Sigmoid colon (tissue), 7 donors: ENCODE measurements around the gene MPDZ. TPM values are rescaled to one million over a fixed set of nuclear protein-coding genes. Genes with fewer than 3 reads are reported as not detected.

Experiments used
- DNase-seq: peaks from one replicate; pipeline ENCODE4 v3.0.0-alpha.2; 2019
- H3K27ac ChIP-seq, 4 donors: fragments of 200-600 bp; sonication (generic); one replicate each; pipeline ENCODE4 v1.5.1; 2016 to 2019; ENCODE audit warnings: mild to moderate bottlenecking in 1 of 4
- H3K27me3 ChIP-seq, 3 donors: fragments of 200-600 bp; sonication (generic); one replicate each; pipeline ENCODE4 v1.5.1; 2019; ENCODE audit warnings: mild to moderate bottlenecking in 1 of 3
- H3K36me3 ChIP-seq, 4 donors: fragments of 200-600 bp; sonication (generic); one replicate each; pipeline ENCODE4 v1.5.1; 2016 to 2019
- H3K4me1 ChIP-seq, 4 donors: fragments of 200-600 bp; sonication (generic); one replicate each; pipeline ENCODE4 v1.5.1; 2017 to 2019
- H3K4me3 ChIP-seq, 4 donors: fragments of 200-600 bp; sonication (generic); one replicate each; pipeline ENCODE4 v1.5.1; 2017 to 2019; ENCODE audit warnings: mild to moderate bottlenecking in 2 of 4, moderate library complexity in 1 of 4
- H3K9me3 ChIP-seq, 4 donors: fragments of 200-600 bp in 3 of 4; sonication (generic) in 3 of 4; one replicate each; pipeline versions ENCODE4 v1.5.1 to v1.6.1; 2013 to 2019
- EP300 ChIP-seq, 4 donors: sonication (generic); formaldehyde crosslinking; IDR thresholded peaks; one replicate each; pipeline ENCODE4 v1.6.1; 2017; ENCODE audit warnings: antibody characterized with exemption in 4 of 4
- POLR2A ChIP-seq, 2 donors: fragments of 450-650 bp; IDR thresholded peaks; one replicate each; pipeline ENCODE4 v1.6.1; 2016; ENCODE audit warnings: antibody characterized with exemption in 2 of 2, mild to moderate bottlenecking in 2 of 2, moderate library complexity in 2 of 2
- POLR2AphosphoS5 ChIP-seq, 4 donors: sonication (generic); formaldehyde crosslinking; IDR thresholded peaks; one replicate each; pipeline ENCODE4 v1.6.1; 2017; ENCODE audit warnings: antibody characterized with exemption in 4 of 4
- WGBS, 2 donors: extraction: QIAGEN DNeasy Blood & Tissue Kit; methylation state at CpG; one replicate each; pipeline ENCODE4 v1.1.7; 2013; 5-methylcytosine and 5-hydroxymethylcytosine counted together
- intact Hi-C: fragments of 100-400 bp; cut with DNase I; formaldehyde crosslinking; loops from one replicate; pipeline ENCODE4 v1.15.1; 2023
- polyA plus RNA-seq, 3 donors: library from polyadenylated mRNA; stranded (reverse); fragments of 200-250 nt; gene quantifications; one replicate each; pipeline ENCODE4 v1.2.3, GENCODE V29; 2013
- total RNA-seq, 4 donors: library from RNA; depleted of rRNA; stranded (reverse); fragments of >200 nt; gene quantifications; one replicate each; pipeline ENCODE4 v1.1.0, GENCODE V29; 2016
- TF ChIP-seq, protein P1 (sequence below), 4 experiments: fragments of 450-650 bp in 3 of 4; fragments of 200-600 bp in 1 of 4; IDR thresholded peaks; one replicate each; pipeline ENCODE4 v1.5.1; 2016 to 2019; ENCODE audit warnings: antibody characterized with exemption in 4 of 4, mild to moderate bottlenecking in 3 of 4, moderate library complexity in 2 of 4
- donor health status: healthy with polysubstance abuse.
- donor health status: Bipolar disorder and iron deficiency.
- donor health status: healthy.

Gene MPDZ
- total and polyA plus RNA-seq, 7 donors, result 3.6 to 72.2 (median 62.8) TPM

DNA sequence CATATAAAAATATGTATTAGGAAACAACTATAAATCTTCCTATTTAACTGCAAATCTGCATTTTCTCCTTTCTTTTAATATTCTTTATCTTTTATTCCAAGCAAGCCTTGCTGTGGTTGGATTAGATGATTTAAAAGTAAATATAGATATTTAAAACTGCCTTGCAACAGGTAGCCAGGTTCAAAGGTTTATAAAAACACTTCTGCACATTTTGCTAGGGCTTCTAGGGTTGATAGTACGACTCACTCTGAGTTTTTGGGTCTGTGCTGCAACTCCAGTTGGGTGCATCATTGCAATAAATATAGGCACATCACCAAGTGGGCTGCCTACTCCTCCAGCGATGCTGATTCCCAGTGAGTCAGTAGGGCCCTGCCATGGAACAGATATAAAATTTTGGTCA is 167.7 kb downstream of the MPDZ start:
- TF ChIP-seq POLR2AphosphoS5 (IDR thresholded peaks at IDR 0.05), result no peak
- TF ChIP-seq, protein P1, sequence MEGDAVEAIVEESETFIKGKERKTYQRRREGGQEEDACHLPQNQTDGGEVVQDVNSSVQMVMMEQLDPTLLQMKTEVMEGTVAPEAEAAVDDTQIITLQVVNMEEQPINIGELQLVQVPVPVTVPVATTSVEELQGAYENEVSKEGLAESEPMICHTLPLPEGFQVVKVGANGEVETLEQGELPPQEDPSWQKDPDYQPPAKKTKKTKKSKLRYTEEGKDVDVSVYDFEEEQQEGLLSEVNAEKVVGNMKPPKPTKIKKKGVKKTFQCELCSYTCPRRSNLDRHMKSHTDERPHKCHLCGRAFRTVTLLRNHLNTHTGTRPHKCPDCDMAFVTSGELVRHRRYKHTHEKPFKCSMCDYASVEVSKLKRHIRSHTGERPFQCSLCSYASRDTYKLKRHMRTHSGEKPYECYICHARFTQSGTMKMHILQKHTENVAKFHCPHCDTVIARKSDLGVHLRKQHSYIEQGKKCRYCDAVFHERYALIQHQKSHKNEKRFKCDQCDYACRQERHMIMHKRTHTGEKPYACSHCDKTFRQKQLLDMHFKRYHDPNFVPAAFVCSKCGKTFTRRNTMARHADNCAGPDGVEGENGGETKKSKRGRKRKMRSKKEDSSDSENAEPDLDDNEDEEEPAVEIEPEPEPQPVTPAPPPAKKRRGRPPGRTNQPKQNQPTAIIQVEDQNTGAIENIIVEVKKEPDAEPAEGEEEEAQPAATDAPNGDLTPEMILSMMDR (IDR thresholded peaks at IDR 0.05), result no peak
- TF ChIP-seq EP300 (IDR thresholded peaks at IDR 0.05), result no peak
- peaks cover 0 to 11% (median 9%) of the 10 kb centered on the region in 4 donors for H3K4me1 ChIP-seq
- H3K27ac ChIP-seq, result no peak overlapping the region
- 76 to 78% methylated on average over 2 of the region's 2 CpGs for WGBS, 2 donors
- intact Hi-C loops, result no loop called here
- no peaks in the 10 kb centered on the region for H3K27me3 ChIP-seq
- H3K36me3 ChIP-seq, result peaks cover 7 to 59% (median 11%) of the 10 kb centered on the region in 4 donors
- H3K9me3 ChIP-seq, result no peaks in the 10 kb centered on the region
- no peak overlapping the region for H3K4me3 ChIP-seq
- no peak for DNase-seq

DNA sequence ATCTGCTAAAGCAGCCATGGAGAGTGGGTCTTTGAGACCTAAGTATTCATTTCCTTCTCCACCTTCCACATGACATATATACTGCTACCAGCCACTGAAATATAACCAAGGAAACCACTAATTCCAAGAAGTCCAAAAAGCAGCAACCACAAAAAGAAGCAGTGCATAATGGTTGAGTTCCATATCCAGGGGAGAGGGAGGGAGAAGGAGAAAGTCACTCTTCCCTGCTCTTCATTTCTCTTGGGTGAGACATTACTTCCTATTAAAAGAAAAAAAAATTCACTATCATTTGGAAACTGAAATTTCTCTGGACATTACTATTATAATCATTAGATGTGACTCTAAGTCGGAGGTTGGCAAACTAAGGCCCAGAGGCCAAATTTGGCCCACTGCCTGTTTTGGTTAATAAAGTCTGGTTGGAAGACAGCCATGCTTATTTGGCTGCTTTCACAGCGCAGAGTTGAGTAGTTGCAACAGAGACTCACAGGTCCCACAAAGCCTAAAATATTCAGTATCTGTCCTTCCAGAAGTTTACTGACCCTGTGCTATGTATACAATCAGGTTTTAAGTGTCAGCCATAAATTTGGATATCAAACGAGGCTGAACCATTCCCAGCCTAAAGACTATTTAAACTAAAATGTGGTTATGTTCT is 168.6 kb downstream of the MPDZ start:
- no peak for DNase-seq
- H3K9me3 ChIP-seq, result no peaks in the 10 kb centered on the region
- H3K4me1 ChIP-seq, result peaks cover 0 to 11% (median 9%) of the 10 kb centered on the region in 4 donors
- no peak overlapping the region for H3K4me3 ChIP-seq
- no peaks in the 10 kb centered on the region for H3K27me3 ChIP-seq
- WGBS, 2 donors, result 21 to 42% methylated on average over 3 of the region's 3 CpGs
- H3K27ac ChIP-seq, result peak overlapping the region in 1 of 4 donors; percentile 33
- intact Hi-C loops, result no loop called here
- H3K36me3 ChIP-seq, result peaks cover 7 to 68% (median 12%) of the 10 kb centered on the region in 4 donors
- TF ChIP-seq EP300 (IDR thresholded peaks at IDR 0.05) (no peak), POLR2AphosphoS5 (IDR thresholded peaks at IDR 0.05) (no peak), POLR2A (IDR thresholded peaks at IDR 0.05) (no peak)
- TF ChIP-seq, protein P1 (IDR thresholded peaks at IDR 0.05), result no peak

DNA sequence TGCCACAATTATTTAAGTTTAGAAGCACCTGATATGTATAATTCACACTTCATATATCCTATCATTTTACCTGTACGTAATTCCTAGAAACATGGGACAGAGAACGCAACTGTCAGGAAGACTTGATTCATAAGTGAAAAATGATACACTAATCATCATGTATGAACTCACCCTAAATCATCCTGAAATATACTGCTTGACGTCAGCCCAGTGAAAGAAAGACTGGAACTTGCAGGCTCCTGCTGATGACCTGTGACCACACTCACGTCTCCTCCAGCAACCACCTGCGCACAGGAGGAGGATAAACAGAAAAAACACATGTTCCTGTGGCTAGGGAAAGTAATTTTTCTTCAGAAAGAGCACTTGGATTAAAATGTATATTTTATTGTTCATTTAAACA is 169.7 kb downstream of the MPDZ start:
- no peak overlapping the region for H3K27ac ChIP-seq
- no peaks in the 10 kb centered on the region for H3K27me3 ChIP-seq
- intact Hi-C loops, result no loop called here
- no peak overlapping the region for H3K4me3 ChIP-seq
- peaks cover 13 to 79% (median 15%) of the 10 kb centered on the region in 4 donors for H3K36me3 ChIP-seq
- H3K9me3 ChIP-seq, result no peaks in the 10 kb centered on the region
- TF ChIP-seq, protein P1 (IDR thresholded peaks at IDR 0.05), result no peak
- TF ChIP-seq POLR2A (IDR thresholded peaks at IDR 0.05) (no peak), EP300 (IDR thresholded peaks at IDR 0.05) (no peak), POLR2AphosphoS5 (IDR thresholded peaks at IDR 0.05) (no peak)
- WGBS, 2 donors, result 83 to 90% methylated on average over 5 of the region's 5 CpGs
- H3K4me1 ChIP-seq, result peaks cover 0 to 11% (median 9%) of the 10 kb centered on the region in 4 donors
- DNase-seq, result no peak

DNA sequence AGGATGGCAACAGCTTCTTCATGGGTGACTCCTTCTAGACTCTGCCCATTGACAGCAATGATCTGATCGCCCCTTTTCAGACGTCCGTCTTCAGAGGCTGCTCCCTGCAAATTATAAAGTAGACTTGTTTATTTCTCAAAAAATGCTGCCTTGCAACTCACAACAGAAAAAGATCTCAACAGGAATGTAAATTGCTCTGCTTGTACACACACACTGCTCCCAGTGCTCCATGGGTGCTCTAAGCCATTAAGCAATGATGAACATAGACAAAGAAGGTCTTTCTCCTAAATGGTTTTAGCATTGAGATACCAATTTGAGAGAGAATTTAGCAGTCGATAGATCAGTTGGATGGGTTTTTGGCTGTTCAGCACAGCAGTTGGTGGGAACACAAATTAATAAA is 172.5 kb downstream of the MPDZ start:
- H3K36me3 ChIP-seq, result peaks cover 13 to 74% (median 15%) of the 10 kb centered on the region in 4 donors

More for the DNA sequence above, 172.5 kb downstream of the MPDZ start:
- Histone ChIP-seq H3K4me1 (peaks cover 0 to 11% (median 9%) of the 10 kb centered on the region in 4 donors), H3K27ac (no peak overlapping the region), H3K27me3 (no peaks in the 10 kb centered on the region), H3K4me3 (no peak overlapping the region), H3K9me3 (no peaks in the 10 kb centered on the region)
- 92 to 96% methylated on average over 4 of the region's 4 CpGs for WGBS, 2 donors
- intact Hi-C loops, result no loop called here
- no peak for TF ChIP-seq EP300 (IDR thresholded peaks at IDR 0.05)
- TF ChIP-seq, protein P1 (IDR thresholded peaks at IDR 0.05), result no peak
- TF ChIP-seq POLR2AphosphoS5 (IDR thresholded peaks at IDR 0.05), result no peak
- no peak for TF ChIP-seq POLR2A (IDR thresholded peaks at IDR 0.05)
- DNase-seq, result no peak
